IPS-20b (cell line): ENCODE results near the gene PRKCZ.

ENCODE experiments used
- H3K27ac ChIP-seq: one replicate; pipeline ENCODE4 v1.5.1; 2013; ENCODE audit warnings: low read length
- H3K27me3 ChIP-seq: 2 replicates; pipeline ENCODE4 v1.6.1; 2013; ENCODE audit warnings: mild to moderate bottlenecking, low read length, inconsistent platforms; ENCODE audit not compliant: insufficient read depth
- H3K36me3 ChIP-seq: 2 replicates; pipeline ENCODE4 v1.6.1; 2013; ENCODE audit warnings: low read depth, mild to moderate bottlenecking, inconsistent platforms, low read length, moderate library complexity; ENCODE audit not compliant: insufficient read depth
- H3K4me1 ChIP-seq: 2 replicates; pipeline ENCODE4 v1.6.1; 2013; ENCODE audit warnings: mild to moderate bottlenecking, control low read depth, inconsistent platforms, low read length, moderate library complexity; ENCODE audit not compliant: insufficient read depth
- H3K4me3 ChIP-seq: 2 replicates; pipeline ENCODE4 v1.5.1; 2013; ENCODE audit warnings: mild to moderate bottlenecking, low read length, inconsistent platforms
- H3K9ac ChIP-seq: 2 replicates; pipeline ENCODE4 v1.6.1; 2013; ENCODE audit warnings: low read depth, mild to moderate bottlenecking, inconsistent platforms, low read length, moderate library complexity
- H3K9me3 ChIP-seq: 2 replicates; pipeline ENCODE4 v1.6.1; 2013; ENCODE audit warnings: mild to moderate bottlenecking, low read depth, low read length, inconsistent platforms; ENCODE audit not compliant: insufficient read depth

The PRKCZ gene

DNA sequence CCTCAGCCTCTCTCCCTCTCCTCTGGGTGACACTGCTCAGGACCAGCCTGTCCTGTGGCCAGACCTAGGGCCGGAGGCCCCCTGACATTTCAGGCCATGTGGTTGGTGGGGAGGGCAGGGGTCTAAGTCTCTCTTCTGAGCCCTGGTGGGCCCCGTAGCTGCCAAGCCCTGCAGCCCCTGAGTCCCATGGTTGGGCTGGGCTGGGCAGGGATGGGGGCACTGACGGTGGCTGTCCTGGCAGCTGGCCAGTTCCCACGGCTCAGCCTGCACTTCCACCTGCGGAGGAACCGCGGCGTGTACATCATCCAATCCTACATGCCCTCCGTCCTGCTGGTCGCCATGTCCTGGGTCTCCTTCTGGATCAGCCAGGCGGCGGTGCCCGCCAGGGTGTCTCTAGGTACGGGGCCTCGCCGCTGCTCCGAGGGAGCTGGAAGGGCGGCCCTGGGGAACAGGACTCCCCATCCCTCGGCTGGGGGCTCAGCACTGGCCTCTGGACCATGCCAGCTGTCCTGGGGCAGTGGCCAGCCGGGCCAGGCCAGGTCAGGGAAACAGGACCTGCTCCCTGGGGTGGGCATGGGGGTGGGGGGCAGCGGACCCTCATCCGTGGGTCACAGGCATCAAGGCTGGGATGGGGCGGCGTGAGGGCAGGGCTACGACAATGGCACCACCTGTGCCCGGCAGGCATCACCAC lies 21.2 kb upstream of the PRKCZ start:
- Histone ChIP-seq H3K4me3 (no peak overlapping the region), H3K36me3 (no peaks in the 10 kb centered on the region), H3K9me3 (no peaks in the 10 kb centered on the region), H3K27ac (no peak overlapping the region), H3K27me3 (no peaks in the 10 kb centered on the region), H3K4me1 (no peaks in the 10 kb centered on the region), H3K9ac (no peak overlapping the region)

DNA sequence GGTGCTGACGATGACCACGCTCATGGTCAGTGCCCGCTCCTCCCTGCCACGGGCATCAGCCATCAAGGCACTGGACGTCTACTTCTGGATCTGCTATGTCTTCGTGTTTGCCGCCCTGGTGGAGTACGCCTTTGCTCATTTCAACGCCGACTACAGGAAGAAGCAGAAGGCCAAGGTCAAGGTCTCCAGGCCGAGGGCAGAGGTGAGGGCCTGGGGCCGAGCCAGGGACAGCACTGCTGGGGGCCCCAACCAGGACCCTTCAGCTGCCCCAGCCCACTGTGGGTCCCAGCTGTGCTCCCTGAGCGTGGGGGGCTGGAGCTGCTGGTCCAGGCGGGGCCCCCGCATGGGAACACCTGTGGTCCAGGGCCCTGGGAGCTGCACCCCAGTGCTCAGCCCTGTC lies 20.6 kb upstream of the PRKCZ start:
- H3K4me1 ChIP-seq: no peaks in the 10 kb centered on the region
- H3K9ac ChIP-seq: no peak overlapping the region
- H3K27ac ChIP-seq: no peak overlapping the region
- H3K9me3 ChIP-seq: no peaks in the 10 kb centered on the region
- H3K4me3 ChIP-seq: no peak overlapping the region
- H3K36me3 ChIP-seq: no peaks in the 10 kb centered on the region
- H3K27me3 ChIP-seq: no peaks in the 10 kb centered on the region

DNA sequence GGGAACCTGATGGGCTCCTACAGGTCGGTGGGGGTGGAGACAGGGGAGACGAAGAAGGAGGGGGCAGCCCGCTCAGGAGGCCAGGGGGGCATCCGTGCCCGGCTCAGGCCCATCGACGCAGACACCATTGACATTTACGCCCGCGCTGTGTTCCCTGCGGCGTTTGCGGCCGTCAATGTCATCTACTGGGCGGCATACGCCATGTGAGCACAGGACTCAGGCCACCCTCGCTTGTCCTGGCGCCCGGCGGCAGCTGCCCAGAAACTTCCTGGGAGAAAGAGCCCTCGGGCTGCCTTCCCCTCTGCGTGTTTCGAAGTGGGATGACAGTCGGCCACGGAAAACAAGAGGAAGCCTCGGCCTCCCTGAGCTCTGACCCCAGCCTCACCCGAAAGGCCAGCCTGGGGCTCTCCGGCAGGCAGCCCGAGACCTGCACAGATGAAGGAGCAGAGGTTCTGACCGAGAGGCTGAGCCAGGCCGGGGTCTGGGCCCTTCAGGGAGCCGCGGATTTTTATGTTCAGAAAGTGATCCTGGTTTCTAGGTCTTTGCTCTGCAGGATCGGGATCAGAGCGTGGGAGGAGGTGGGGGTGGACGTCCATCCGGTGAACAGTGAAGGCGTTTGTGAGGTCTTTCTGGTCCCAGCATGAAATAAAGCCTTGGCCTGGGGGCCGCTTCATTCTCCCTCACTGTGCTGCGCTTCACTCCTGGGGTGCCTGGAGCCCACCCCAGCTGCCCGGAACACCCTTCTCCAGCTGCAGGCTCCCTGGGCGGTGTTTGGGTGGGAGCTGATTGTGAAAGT lies 19.9 kb upstream of the PRKCZ start:
- H3K36me3 ChIP-seq: no peaks in the 10 kb centered on the region
- no peaks in the 10 kb centered on the region for H3K4me1 ChIP-seq
- H3K9me3 ChIP-seq: no peaks in the 10 kb centered on the region
- H3K27ac ChIP-seq: no peak overlapping the region
- no peak overlapping the region for H3K4me3 ChIP-seq
- H3K9ac ChIP-seq: no peak overlapping the region
- H3K27me3 ChIP-seq: no peaks in the 10 kb centered on the region

DNA sequence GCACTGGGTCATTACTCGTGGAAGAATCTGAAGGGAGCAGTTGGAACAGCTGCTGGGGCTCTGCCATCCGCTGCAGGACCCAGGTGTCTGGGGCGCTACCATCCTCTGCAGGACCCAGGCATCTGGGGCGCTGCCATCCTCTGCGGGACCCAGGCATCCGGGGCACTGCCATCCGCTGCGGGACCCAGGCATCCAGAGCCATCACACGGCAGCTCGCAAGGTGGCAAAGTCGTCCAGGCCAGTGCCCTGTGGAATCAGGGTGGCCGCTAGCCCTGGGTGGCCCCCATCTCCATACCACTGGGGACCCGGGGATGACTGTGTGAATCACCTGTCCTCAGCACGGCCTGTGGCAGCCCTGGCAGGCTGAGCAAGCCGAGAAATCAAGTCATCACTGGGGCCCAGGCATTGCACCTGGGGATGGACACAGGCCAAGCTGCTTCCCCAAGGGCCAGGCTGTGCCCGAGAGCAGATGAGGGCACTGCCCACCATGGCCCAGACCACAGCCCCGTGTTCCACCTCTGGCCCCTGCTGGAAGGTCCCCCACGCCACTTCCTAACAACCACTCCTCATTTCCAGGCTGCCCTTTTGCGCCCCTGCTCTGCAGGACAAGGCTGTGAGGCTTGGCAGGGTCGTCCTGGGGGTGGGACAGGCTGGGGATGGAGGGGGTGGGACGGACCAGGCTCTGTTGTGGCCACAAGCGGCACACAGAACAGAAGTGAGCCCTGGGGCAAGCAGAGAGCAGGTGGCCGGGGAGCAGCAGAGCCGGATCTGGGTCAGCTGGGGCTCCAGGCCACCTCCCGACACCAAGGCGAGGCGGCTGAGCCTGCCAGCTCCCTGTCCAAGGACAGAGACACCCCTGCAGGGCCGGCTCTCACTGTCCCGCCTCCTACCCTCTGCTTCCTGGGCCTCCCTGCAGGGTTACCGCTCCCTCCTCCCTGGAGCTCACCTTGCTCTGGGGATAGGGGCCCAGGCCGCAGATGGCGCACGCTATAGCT lies 18.4 kb upstream of the PRKCZ start:
- no peak overlapping the region for H3K4me3 ChIP-seq
- H3K9ac ChIP-seq: no peak overlapping the region
- no peaks in the 10 kb centered on the region for H3K36me3 ChIP-seq
- no peaks in the 10 kb centered on the region for H3K4me1 ChIP-seq
- no peaks in the 10 kb centered on the region for H3K9me3 ChIP-seq
- H3K27ac ChIP-seq: no peak overlapping the region
- no peaks in the 10 kb centered on the region for H3K27me3 ChIP-seq

DNA sequence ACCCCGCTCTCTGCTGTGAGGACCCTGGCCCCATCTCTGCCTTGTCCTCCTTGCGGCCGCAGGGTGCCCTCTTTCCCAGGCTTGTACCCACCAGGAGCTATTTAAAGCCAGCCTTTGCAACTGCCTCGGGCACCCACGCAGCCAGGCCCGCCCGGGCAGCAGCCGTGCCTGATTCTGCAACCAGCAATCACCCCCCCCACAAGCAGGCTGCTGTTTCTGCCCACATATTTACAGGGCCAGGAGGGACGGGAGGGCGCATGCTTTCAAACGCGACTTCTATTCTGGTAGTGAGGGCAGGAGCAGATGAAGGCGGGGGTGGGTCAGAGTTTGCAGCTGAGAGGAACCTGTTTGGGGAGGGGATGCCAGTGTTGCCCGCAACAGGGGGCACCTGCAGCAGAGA lies 17.5 kb upstream of the PRKCZ start:
- H3K9ac ChIP-seq: no peak overlapping the region
- no peaks in the 10 kb centered on the region for H3K27me3 ChIP-seq
- H3K9me3 ChIP-seq: no peaks in the 10 kb centered on the region
- H3K27ac ChIP-seq: no peak overlapping the region
- no peaks in the 10 kb centered on the region for H3K4me1 ChIP-seq
- no peaks in the 10 kb centered on the region for H3K36me3 ChIP-seq
- no peak overlapping the region for H3K4me3 ChIP-seq

DNA sequence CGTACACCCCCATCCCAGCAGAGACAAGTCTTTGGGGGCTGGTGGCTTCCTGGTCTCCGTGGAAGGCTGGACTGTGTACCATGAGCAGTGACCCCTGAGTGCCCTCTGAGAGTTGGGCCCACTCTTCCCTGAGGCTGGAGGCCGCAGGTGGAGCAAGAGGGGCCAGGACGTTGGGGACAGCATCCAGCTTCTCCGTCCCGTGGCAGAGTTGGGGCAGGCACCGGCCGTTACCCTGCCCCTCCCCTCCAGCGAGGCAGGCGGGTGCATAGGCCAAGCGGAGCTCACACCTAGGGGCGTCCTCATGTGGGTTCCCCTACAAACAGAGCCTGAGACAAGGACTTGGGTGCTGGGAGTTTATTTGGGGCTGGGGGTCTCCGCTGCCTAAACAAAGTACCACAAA lies 17.0 kb upstream of the PRKCZ start:
- Histone ChIP-seq H3K4me3 (no peak overlapping the region), H3K36me3 (no peaks in the 10 kb centered on the region), H3K9me3 (no peaks in the 10 kb centered on the region), H3K27me3 (no peaks in the 10 kb centered on the region), H3K4me1 (no peaks in the 10 kb centered on the region), H3K27ac (no peak overlapping the region), H3K9ac (no peak overlapping the region)

DNA sequence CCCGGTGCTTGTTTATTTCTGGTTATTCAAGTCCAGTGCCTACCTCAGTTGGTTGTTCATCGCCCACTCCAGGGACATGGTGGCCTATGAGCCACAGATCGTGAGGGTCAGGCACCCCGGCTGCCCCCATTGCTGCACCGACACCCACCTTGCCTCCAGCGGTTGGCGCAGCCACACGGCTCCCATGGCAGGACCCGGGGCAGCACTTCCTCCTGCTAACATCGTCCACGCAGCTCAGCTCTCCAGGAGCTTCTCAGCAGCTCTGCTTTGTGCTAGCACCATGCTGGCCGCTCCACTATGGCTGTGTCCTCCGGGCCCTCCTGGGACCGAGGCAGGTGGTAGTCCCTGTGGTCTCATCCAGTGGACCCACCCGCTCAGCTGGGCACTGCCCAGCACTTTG lies 13.9 kb upstream of the PRKCZ start:
- H3K27me3 ChIP-seq: no peaks in the 10 kb centered on the region

DNA sequence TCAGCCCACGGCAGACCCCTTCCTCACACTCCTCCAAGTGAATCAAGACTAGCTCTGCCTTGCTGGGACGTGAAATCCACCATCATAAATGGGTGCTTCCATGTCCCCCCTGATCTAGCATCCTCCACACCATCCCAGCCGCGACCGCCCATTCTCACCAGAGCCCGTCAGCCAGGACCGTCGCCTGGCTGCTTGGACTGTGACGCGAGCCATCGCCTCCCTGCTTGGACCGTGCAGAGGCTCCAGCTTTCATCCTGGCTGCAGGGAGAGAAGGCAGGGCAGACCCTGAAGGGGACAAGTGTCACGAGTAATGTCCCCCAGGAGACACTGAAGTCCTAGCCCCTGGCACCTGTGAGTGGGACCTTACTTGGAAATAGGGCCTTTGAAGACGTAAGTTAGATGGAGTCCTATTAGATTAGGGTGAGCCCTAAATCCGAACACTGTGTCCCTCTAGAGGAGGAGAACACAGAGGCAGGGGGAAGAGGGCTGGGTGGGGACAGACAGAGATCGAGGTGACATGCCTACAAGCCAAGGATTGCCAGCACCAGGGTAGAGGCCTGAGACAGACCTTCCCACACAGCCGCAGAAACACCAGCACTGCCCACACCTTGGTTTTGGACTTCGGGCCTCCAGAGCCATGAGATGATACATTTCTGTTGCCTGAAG lies 12.8 kb upstream of the PRKCZ start:
- no peaks in the 10 kb centered on the region for H3K9me3 ChIP-seq
- H3K9ac ChIP-seq: no peak overlapping the region
- H3K27me3 ChIP-seq: no peaks in the 10 kb centered on the region
- H3K27ac ChIP-seq: no peak overlapping the region
- H3K36me3 ChIP-seq: no peaks in the 10 kb centered on the region
- H3K4me1 ChIP-seq: no peaks in the 10 kb centered on the region
- H3K4me3 ChIP-seq: no peak overlapping the region

More for the DNA sequence above, 13.9 kb upstream of the PRKCZ start:
- H3K4me1 ChIP-seq: no peaks in the 10 kb centered on the region
- no peak overlapping the region for H3K9ac ChIP-seq
- no peaks in the 10 kb centered on the region for H3K9me3 ChIP-seq
- no peak overlapping the region for H3K27ac ChIP-seq
- H3K36me3 ChIP-seq: no peaks in the 10 kb centered on the region
- no peak overlapping the region for H3K4me3 ChIP-seq

DNA sequence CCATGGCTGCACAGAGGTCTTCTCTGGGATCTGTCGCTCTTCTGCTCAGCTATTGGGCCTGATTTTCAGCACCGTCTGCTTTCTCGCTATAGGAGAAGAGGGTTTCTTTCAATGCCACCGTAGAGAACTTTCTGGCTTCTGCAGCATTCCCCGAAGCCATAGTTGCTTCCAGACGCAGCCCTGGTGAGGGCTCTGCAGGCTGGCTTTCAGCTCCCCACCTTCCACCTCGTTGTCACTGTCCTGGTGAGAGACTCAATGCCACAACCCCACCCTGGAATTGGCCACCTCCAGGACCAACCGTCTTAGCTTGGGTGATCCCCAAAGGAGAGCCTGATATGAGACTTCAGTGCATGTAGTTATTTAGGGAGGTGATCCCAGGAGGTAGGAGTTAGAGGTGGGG lies 12.0 kb upstream of the PRKCZ start:
- Histone ChIP-seq H3K9ac (no peak overlapping the region), H3K27me3 (no peaks in the 10 kb centered on the region)

DNA sequence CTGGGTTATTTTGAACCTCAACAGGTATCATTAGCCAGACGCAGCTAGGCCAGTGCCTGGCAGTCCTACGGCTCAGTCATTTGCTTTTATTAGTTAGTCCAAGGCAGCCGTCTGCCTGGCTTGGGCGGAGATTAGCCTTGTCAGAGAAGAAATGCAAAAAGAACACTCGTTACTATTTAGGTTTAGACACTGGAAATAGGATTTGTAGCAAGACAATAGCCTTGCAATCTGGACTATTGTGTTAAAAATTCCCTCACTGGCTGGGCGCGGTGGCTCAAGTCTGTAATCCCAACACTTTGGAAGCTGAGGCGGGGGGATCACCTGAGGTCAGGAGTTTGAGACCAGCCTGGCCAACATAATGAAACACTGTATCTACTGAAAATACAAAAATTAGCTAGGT lies 11.0 kb upstream of the PRKCZ start:
- no peak overlapping the region for H3K9ac ChIP-seq
- no peak overlapping the region for H3K27ac ChIP-seq
- peaks cover 6% of the 10 kb centered on the region for H3K27me3 ChIP-seq
- no peaks in the 10 kb centered on the region for H3K36me3 ChIP-seq
- no peaks in the 10 kb centered on the region for H3K9me3 ChIP-seq
- H3K4me3 ChIP-seq: no peak overlapping the region
- no peaks in the 10 kb centered on the region for H3K4me1 ChIP-seq

More for the DNA sequence above, 12.0 kb upstream of the PRKCZ start:
- no peaks in the 10 kb centered on the region for H3K9me3 ChIP-seq
- no peak overlapping the region for H3K27ac ChIP-seq
- H3K36me3 ChIP-seq: no peaks in the 10 kb centered on the region
- no peaks in the 10 kb centered on the region for H3K4me1 ChIP-seq
- no peak overlapping the region for H3K4me3 ChIP-seq

DNA sequence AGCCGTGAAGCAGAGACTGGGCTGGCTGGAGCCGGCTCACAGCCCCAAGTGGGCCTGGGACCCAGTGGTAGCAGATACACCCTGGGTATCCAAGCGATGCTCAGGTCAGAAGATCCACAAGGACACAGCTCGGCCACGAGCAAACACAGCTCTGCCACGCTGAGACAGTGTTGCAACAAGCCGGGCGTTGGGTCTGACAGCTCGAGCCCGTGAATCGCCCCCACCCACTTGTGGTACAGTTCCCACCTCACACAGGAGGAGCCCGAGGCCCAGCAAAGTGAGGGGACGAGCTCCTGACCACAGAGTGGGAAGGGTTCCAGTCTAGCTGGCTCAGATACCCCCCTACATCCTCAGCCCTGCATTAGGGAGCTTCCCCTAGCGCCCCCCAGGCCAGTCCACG lies 8.9 kb upstream of the PRKCZ start:
- Histone ChIP-seq H3K27me3 (peaks cover 20% of the 10 kb centered on the region), H3K9me3 (no peaks in the 10 kb centered on the region), H3K27ac (no peak overlapping the region), H3K4me1 (no peaks in the 10 kb centered on the region), H3K9ac (no peak overlapping the region), H3K36me3 (no peaks in the 10 kb centered on the region), H3K4me3 (no peak overlapping the region)
